HuH-7.5 (cell line): ENCODE results near the gene FYB1.
"Not testable (repeated sequence)": the region's sequence is repeated elsewhere in the genome, so short reads cannot be mapped to it uniquely, and the experiment has no call there.

Experiments
- DNase-seq: peaks from one replicate; pipeline ENCODE4 v3.0.0; 2011; ENCODE audit warnings: low spot score

FYB1 gene

DNA sequence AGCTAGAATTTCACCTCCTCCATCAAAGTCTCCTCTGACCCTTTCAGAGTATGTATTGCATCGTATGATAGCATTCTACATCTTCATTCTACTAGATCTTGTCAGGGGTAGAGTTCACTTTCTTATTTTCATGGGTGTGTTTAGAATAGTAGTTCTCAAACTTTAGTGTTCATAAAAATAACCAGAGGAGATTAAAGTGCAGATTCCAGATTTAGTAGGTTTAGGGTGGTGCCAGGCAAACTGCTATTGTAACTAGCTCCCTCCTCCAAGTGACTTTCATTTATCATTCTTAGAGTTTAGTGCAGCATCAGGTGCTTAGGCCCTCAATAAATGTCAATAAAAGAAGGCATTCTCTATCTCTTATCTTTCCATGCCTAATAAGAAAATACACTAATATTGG, 7.2 kb upstream of the FYB1 start:
- DNase-seq = no peak

GRCh38 chr5:39226100-39226451, 6.7 kb upstream of the FYB1 start:
- no peak for DNase-seq

DNA sequence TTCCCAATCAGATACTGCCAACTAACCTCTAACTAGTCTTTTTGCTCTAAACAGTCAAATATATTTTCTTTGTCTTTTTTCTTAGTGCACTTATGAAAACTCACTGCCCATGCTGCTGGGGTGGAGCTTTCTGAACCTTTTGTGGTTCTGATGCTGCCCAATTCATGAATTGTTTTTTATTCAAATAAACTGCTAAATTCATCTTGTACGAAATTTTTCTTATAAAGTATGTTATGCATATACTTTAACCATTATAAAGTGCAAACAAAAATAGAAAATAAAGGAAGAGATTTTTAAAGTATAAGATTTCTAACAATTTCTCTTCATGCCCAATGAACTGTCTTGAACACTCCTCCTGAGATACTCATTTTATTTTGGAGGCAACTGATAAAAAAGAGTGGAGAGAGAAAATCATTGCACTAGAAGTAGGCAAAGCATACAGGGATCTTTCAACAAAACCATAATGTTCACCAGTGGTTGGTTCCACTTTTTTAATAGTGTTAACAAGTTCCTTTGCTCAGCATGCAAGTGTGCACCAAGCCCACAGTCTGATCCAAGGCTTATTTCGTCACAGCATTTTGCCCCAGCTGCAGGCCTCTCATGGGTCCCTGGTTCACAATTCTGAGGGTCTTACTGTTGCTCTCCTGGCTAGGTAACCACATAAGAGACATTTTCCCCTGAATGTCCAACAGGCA, 6.2 kb upstream of the FYB1 start:
- DNase-seq = no peak

GRCh38 chr5:39224196-39224761, 4.9 kb upstream of the FYB1 start:
- DNase-seq = no peak

- DNase-seq = no peak
These were observed 4.3 kb upstream of the FYB1 start for GRCh38 chr5:39223565-39224156.

GRCh38 chr5:39221671-39222070, 2.3 kb upstream of the FYB1 start:
- not testable (repeated sequence) for DNase-seq

DNA sequence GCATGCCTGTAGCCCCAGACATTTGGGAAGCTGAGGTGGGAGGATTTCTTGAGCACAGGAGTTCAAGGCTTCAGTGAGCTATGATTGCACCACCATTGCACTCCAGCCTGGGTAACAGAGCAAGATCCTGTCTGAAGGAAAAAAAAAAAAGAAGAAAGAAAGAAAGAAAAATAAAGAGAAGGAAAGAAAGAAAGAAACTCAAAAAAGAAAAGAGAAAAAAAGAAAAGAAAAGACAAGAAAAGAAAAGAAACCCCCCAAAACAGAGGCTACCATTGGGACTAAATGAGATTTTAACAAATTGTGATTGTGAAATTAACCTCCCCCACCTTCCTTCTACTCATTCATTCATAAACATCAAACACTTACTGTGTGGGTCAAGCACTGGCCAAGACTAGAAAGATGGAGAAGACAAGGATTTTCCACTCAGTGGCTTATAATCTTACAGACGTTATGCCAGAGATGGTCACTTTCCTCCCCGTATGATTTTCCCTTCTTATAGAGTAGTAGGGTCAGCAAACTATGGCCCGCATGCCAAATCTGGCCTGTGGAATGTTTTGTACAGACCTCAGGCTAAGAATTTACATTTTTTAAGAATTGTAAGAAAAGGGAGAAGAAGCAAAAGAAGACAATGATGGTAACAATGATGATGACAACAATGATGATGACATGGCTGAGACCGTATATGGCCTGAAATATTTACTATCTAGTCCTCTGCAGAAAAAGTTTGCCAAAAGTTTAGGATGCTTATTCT, 1.1 kb upstream of the FYB1 start:
- DNase-seq = no peak

GRCh38 chr5:39218482-39219402, 621 bp downstream of the FYB1 start:
- no peak for DNase-seq

DNA sequence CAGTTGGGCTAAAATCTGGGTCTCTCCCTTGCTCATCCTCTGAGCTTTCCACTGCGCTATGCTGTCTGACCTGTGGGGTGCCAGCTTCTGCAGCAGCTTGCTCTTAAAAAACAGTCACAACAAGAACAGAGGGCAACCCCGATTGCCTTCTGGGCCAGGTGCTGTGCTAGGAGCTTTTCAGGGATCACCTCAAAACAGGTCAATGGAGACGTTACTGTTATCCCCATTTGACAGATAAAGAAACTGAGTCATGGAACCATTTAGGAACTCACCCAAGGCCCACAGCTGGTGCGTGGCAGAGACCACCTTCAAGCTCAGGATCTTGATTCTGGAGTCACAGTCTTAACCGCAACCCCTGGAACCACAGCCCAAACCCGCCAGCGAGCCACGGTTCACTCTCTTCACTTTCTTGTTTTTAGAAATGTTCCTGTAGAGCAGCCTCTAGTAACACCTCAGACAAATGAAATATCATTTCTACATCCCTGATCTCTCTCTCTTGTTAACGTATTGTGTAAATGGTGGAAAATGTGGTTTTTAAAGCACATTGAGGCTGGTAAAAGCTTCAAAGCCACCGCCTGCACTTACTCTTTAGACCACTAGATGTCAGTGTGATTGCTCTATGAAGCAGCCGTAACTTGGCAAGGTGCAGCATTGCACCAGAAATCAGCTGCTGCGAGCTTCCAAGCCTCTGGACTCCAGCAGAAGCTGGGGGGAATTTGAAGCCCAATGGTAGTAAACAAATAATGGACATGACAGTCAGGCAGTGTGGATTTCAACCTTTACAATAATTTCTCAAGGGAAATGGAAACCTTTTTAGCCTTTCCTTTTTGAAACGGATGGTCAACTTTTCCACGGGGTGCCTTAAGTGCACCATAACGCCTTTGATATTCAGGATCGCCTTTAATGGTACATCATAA, 1.7 kb downstream of the FYB1 start:
- peak; percentile 67 for DNase-seq

DNA sequence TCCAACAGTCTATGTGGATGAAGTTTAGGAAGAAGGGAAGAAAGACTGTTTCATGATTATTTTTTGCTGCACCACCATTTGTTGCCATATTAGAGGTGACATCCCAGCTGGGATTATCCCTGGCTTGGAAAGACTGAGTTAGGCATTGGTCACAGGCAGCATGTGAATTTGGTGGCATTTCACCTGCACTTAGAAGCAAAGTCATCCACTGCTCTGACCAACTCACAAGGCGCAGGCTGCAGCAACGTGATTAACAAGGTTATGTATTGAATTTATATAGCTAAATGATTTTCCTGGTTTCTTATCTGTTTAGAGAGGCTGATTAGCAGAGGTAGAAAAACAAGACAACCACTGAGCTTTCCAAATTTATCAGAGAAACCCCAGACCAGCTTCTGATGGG, 2.7 kb downstream of the FYB1 start:
- no peak for DNase-seq

GRCh38 chr5:39215857-39216256, 3.5 kb downstream of the FYB1 start:
- DNase-seq = no peak

GRCh38 chr5:39214912-39215709, 4.3 kb downstream of the FYB1 start:
- no peak for DNase-seq

DNA sequence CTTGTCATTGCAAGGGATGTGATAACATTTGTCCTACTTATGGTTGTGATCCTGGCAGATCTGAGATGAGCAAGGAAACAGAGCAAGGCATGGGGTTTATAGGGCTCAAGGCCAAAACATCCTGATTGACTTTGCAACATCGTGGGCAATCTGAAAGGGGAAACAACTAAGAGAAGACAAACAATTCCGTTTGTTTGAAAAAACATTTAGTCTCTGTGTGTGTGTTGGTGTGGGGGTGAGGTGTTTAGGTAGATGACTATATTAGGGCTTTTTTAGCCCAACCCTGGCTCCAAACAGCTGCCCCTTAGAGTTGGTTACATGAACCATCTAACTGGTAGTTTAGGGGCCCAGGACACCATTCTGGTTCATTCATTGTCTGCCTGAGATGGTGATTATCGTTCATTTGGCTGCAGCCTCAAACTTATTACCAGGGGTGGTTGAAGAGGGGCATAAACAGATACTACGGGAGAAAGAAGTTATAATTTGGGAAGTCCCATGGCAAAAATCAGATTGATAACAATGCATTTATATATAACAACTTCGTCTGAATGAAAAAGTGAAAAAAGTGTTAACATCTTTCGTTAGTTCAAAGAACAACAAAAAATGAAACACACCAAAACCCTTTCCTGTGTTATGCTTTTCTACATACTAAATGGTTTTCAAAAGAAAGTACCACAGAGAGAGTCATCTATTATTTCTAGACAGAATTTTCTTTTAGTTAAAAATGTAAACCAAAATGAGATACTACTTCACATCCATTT, 5.7 kb downstream of the FYB1 start:
- DNase-seq = no peak

DNA sequence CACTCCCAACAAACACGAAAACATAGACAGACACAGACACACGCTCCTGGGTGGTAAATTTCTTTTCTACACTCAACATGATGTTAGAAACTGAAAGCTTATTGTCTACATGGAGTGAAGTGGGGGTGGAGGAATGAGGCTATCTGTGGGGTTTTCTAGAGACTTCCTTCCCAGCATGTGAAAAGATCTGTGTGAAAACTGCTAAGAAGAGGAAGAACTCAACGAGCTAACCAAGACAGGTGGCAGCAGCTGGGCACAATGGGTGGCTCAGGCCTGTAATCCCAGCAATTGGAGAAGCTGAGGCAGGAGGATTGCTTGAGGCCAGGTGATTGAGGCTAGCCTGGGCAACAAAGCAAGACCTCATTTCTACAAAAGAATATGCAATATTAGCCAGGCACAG, 7.6 kb downstream of the FYB1 start:
- no peak for DNase-seq

DNA sequence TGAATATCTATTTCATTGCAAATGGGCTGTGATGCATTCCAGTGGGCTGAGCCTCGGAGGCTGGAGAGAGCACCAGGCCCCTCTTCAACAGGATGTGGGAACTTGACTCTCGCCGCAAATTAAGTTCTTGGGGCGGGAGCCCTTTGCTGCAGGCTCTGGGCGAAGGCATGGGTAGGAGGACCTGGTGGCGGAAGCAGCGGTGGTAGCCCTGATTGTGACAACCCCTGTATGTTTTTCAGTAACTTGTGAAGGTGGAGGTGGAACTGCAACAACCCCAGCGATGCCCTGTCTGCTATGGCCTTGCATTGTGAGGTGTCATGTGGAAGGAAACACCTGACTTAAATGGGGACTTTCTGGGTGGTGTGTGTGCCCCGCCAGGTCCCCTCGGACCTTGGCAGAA, 9.4 kb downstream of the FYB1 start:
- DNase-seq = no peak

DNA sequence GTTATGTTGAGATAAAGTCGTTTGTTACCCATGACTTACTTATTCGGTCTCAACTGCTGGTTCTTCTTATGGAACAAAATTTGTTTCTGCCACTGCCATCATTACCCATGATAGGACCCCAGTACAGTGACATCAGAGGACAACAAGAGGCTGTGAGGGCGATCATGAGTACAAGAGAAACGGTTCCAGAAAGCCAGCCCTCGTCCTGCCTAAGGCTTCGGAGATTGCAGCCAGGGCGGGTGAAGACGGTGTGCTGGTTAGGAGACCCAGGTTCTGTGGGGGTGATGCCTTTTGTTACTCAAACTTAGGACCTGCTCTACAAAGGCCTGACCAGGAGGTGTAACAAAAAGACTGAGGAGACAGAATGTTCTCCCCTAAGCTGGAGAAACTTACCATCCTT, 10.9 kb downstream of the FYB1 start:
- no peak for DNase-seq

DNA sequence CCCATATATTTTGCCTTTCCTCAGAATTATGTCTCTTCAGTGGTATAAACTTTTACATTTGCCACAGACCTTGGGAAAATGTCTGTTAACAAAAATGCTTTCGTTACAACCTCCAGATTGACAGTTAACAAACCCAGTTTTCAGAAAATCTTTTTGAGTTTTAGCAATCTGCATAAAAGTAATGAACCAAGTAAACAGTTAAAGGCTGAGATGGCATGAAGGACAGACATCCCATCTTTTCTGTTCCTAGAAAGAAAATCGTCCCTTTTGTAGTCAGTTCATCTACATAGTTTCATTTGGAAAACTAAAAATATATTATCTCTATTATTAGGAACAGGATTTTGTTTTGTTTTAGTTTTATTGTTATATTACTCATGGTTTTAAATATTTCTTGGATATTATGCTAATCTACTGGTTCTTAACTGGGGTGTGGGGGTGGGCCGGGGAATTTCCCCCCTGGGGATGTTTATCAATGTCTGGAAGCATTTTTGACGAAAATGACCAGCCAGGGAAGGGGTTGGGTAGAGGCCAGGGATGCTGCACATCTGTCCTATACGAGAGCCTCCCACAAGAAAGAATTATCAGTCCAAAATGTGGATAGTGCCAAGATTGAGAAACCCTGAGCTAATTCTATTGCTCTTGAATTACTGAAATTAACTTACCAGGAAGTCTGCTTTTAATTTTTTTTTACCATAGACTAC, 11.9 kb downstream of the FYB1 start:
- DNase-seq = no peak

DNA sequence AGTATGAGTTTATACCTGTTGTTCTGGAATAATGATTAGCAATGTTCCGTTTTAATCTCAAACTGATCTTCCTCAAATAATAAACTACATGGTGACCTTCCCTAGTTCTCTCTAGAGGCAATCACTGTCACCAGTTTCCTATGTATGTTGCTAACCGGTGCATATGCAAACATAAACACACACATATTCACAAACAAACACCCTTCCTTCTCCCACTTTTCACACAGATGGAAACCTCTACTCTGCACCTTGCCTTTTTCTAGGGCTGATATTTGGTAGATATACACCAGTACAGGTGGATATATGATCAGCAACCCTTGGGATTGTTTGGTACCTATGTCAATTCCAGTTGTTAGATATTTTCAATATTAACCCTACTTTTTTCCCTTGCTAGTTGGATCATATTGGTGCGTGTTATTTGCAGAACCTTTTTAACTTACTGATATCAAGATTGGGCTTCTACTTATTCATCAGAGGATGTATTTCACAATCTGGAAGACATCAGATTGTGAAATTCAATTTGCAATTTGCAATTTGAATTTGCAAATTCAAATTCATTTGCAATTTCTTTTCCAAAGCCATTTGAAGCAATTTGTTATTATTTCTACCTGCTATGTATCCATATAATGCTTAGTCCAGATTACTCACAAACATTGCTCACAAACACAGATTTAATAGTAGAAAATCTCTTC, 12.6 kb downstream of the FYB1 start:
- no peak for DNase-seq
